Measurements from ENCODE around the gene RAD51B. TPM values are rescaled to one million over a fixed set of nuclear protein-coding genes. Genes with fewer than 3 reads are reported as not detected.

The RAD51B gene
- total and polyA plus RNA-seq, 9 donors: 21.6 to 70.1 (median 35.1) TPM

DNA sequence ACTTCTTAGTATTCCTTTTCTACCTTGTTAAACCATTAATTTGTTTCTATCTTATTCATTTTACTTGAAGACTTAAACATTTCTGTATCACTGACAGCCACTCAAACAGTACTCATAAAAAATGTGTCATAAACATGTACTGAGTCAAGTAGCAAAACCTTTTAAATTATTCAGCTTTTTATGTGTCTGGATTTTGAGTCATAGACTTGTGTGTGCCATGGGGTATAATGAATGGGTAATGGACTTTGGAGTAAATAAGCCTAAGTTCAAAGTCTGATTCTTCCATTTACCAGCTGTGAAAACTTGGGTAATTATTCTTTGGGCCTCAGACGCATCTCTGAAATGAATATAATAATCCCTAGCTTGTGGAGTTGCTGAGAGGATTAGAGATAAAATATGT lies 199.0 kb downstream of the RAD51B start:
- intact Hi-C loops (cut with DNase I): no loop called here
- H3K36me3 ChIP-seq: no peaks in the 10 kb centered on the region
- 87 to 96% (median 94%) methylated on average over 1 of the region's 1 CpG for WGBS, 3 donors
- no peak overlapping the region for H3K27ac ChIP-seq
- no peaks in the 10 kb centered on the region for H3K27me3 ChIP-seq
- H3K4me3 ChIP-seq: no peak overlapping the region
- no peak for DNase-seq
- no peaks in the 10 kb centered on the region for H3K4me1 ChIP-seq (ENCODE audit: insufficient read depth)
- TF ChIP-seq EP300 (IDR thresholded peaks at IDR 0.05) (no peak), POLR2A (IDR thresholded peaks at IDR 0.05) (no peak)
- TF ChIP-seq, protein P1, sequence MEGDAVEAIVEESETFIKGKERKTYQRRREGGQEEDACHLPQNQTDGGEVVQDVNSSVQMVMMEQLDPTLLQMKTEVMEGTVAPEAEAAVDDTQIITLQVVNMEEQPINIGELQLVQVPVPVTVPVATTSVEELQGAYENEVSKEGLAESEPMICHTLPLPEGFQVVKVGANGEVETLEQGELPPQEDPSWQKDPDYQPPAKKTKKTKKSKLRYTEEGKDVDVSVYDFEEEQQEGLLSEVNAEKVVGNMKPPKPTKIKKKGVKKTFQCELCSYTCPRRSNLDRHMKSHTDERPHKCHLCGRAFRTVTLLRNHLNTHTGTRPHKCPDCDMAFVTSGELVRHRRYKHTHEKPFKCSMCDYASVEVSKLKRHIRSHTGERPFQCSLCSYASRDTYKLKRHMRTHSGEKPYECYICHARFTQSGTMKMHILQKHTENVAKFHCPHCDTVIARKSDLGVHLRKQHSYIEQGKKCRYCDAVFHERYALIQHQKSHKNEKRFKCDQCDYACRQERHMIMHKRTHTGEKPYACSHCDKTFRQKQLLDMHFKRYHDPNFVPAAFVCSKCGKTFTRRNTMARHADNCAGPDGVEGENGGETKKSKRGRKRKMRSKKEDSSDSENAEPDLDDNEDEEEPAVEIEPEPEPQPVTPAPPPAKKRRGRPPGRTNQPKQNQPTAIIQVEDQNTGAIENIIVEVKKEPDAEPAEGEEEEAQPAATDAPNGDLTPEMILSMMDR (IDR thresholded peaks at IDR 0.05): no peak
- H3K9me3 ChIP-seq: no peaks in the 10 kb centered on the region

GRCh38 chr14:68020493-68020892 lies 200.9 kb downstream of the RAD51B start:
- no peak for DNase-seq
- intact Hi-C loops (cut with DNase I): no loop called here
- Histone ChIP-seq H3K4me1 (ENCODE audit: insufficient read depth) (no peaks in the 10 kb centered on the region), H3K4me3 (no peak overlapping the region), H3K36me3 (no peaks in the 10 kb centered on the region), H3K27ac (no peak overlapping the region), H3K9me3 (no peaks in the 10 kb centered on the region), H3K27me3 (no peaks in the 10 kb centered on the region)
- WGBS, 3 donors: 96 to 99% (median 96%) methylated on average over 1 of the region's 1 CpG
- TF ChIP-seq EP300 (IDR thresholded peaks at IDR 0.05) (no peak), POLR2A (IDR thresholded peaks at IDR 0.05) (no peak)
- TF ChIP-seq, protein P1 (IDR thresholded peaks at IDR 0.05): no peak

- intact Hi-C loops (cut with DNase I): no loop called here
- 56 to 69% (median 57%) methylated on average over 4 of the region's 4 CpGs for WGBS, 3 donors
- Histone ChIP-seq H3K4me3 (no peak overlapping the region), H3K9me3 (no peaks in the 10 kb centered on the region), H3K36me3 (no peaks in the 10 kb centered on the region), H3K4me1 (ENCODE audit: insufficient read depth) (no peaks in the 10 kb centered on the region), H3K27me3 (no peaks in the 10 kb centered on the region), H3K27ac (no peak overlapping the region)
- DNase-seq: no peak
- no peak for TF ChIP-seq POLR2A (IDR thresholded peaks at IDR 0.05)
- TF ChIP-seq EP300 (IDR thresholded peaks at IDR 0.05): no peak
- TF ChIP-seq, protein P1 (IDR thresholded peaks at IDR 0.05): no peak
Measured at GRCh38 chr14:68020999-68021663, 201.6 kb downstream of the RAD51B start.

- H3K27ac ChIP-seq: no peak overlapping the region
- 81 to 89% (median 82%) methylated on average over 5 of the region's 5 CpGs for WGBS, 3 donors
Measured at GRCh38 chr14:68027276-68027675, 207.7 kb downstream of the RAD51B start.

More at GRCh38 chr14:68027276-68027675, 207.7 kb downstream of the RAD51B start:
- Histone ChIP-seq H3K27me3 (no peaks in the 10 kb centered on the region), H3K9me3 (no peaks in the 10 kb centered on the region), H3K4me3 (no peak overlapping the region), H3K36me3 (no peaks in the 10 kb centered on the region), H3K4me1 (ENCODE audit: insufficient read depth) (no peaks in the 10 kb centered on the region)
- intact Hi-C loops (cut with DNase I): no loop called here
- DNase-seq: no peak
- no peak for TF ChIP-seq EP300 (IDR thresholded peaks at IDR 0.05)
- TF ChIP-seq POLR2A (IDR thresholded peaks at IDR 0.05): no peak
- TF ChIP-seq, protein P1 (IDR thresholded peaks at IDR 0.05): no peak

Data from ovary (tissue), 9 donors.